ENCODE data around the gene PKHD1.

The PKHD1 gene

GRCh38 chr6:51843456-51844056 is 243.9 kb downstream of the PKHD1 start:
- TF ChIP-seq, protein P1, sequence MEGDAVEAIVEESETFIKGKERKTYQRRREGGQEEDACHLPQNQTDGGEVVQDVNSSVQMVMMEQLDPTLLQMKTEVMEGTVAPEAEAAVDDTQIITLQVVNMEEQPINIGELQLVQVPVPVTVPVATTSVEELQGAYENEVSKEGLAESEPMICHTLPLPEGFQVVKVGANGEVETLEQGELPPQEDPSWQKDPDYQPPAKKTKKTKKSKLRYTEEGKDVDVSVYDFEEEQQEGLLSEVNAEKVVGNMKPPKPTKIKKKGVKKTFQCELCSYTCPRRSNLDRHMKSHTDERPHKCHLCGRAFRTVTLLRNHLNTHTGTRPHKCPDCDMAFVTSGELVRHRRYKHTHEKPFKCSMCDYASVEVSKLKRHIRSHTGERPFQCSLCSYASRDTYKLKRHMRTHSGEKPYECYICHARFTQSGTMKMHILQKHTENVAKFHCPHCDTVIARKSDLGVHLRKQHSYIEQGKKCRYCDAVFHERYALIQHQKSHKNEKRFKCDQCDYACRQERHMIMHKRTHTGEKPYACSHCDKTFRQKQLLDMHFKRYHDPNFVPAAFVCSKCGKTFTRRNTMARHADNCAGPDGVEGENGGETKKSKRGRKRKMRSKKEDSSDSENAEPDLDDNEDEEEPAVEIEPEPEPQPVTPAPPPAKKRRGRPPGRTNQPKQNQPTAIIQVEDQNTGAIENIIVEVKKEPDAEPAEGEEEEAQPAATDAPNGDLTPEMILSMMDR (IDR thresholded peaks at IDR 0.05; ENCODE audit: low read depth, low read length, missing control alignments) = no peak
- DNase-seq (ENCODE audit: low read depth) = no peak
- no peak overlapping the region for H3K4me3 ChIP-seq (ENCODE audit: low read depth, low read length)
- in situ Hi-C loops (cut with HindIII; ENCODE audit: low sequenced_read_pairs) = no loop called here

- H3K4me3 ChIP-seq (ENCODE audit: low read depth, low read length) = no peak overlapping the region
- in situ Hi-C loops (cut with HindIII; ENCODE audit: low sequenced_read_pairs) = no loop called here
- TF ChIP-seq, protein P1 (IDR thresholded peaks at IDR 0.05; ENCODE audit: low read depth, low read length, missing control alignments) = no peak
- DNase-seq (ENCODE audit: low read depth) = no peak
Observed at GRCh38 chr6:51842804-51843378, 244.5 kb downstream of the PKHD1 start.

GRCh38 chr6:51842061-51842803 is 245.2 kb downstream of the PKHD1 start:
- no peak overlapping the region for H3K4me3 ChIP-seq (ENCODE audit: low read depth, low read length)
- DNase-seq (ENCODE audit: low read depth) = no peak
- TF ChIP-seq, protein P1 (IDR thresholded peaks at IDR 0.05; ENCODE audit: low read depth, low read length, missing control alignments) = no peak
- in situ Hi-C loops (cut with HindIII; ENCODE audit: low sequenced_read_pairs) = no loop called here

GRCh38 chr6:51841626-51842025 is 245.8 kb downstream of the PKHD1 start:
- no peak for DNase-seq (ENCODE audit: low read depth)
- in situ Hi-C loops (cut with HindIII; ENCODE audit: low sequenced_read_pairs) = no loop called here
- TF ChIP-seq, protein P1 (IDR thresholded peaks at IDR 0.05; ENCODE audit: low read depth, low read length, missing control alignments) = no peak
- H3K4me3 ChIP-seq (ENCODE audit: low read depth, low read length) = no peak overlapping the region

GRCh38 chr6:51839726-51840374 is 247.6 kb downstream of the PKHD1 start:
- no peak overlapping the region for H3K4me3 ChIP-seq (ENCODE audit: low read depth, low read length)
- DNase-seq (ENCODE audit: low read depth) = no peak
- in situ Hi-C loops (cut with HindIII; ENCODE audit: low sequenced_read_pairs) = no loop called here
- TF ChIP-seq, protein P1 (IDR thresholded peaks at IDR 0.05; ENCODE audit: low read depth, low read length, missing control alignments) = no peak

- in situ Hi-C loops (cut with HindIII; ENCODE audit: low sequenced_read_pairs) = no loop called here
- no peak overlapping the region for H3K4me3 ChIP-seq (ENCODE audit: low read depth, low read length)
- DNase-seq (ENCODE audit: low read depth) = no peak
- TF ChIP-seq, protein P1 (IDR thresholded peaks at IDR 0.05; ENCODE audit: low read depth, low read length, missing control alignments) = no peak
Observed at GRCh38 chr6:51830666-51831065, 256.7 kb downstream of the PKHD1 start.

All from astrocyte of the cerebellum (primary cell).